Activated gamma-delta T cell treated with anti-CD3 and anti-CD28 coated beads, Interleukin-2, amount 50 U/mL, for 16 hours (primary cell): Measurements from ENCODE around the gene PRIM1.
A peak's percentile ranks its signal among the peaks of the same experiment; 100 is the strongest.
"Not testable (repeated sequence)": the region's sequence is repeated elsewhere in the genome, so short reads cannot be mapped to it uniquely, and the experiment has no call there.

ENCODE experiments used
- DNase-seq: peaks from one replicate; pipeline ENCODE4 v3.0.0-alpha.2; 2020; ENCODE audit warnings: low read depth

The PRIM1 gene

GRCh38 chr12:56760460-56760859 lies 8.3 kb upstream of the PRIM1 start:
- DNase-seq = no peak

GRCh38 chr12:56759263-56759908 lies 7.3 kb upstream of the PRIM1 start:
- DNase-seq = no peak

GRCh38 chr12:56758728-56759262 lies 6.7 kb upstream of the PRIM1 start:
- no peak for DNase-seq

- not testable (repeated sequence) for DNase-seq
Observed at GRCh38 chr12:56757971-56758370, 5.8 kb upstream of the PRIM1 start.

GRCh38 chr12:56753566-56753965 lies 1.4 kb upstream of the PRIM1 start:
- no peak for DNase-seq

- not testable (repeated sequence) for DNase-seq
Observed at GRCh38 chr12:56750596-56750995, 1.5 kb downstream of the PRIM1 start.

- no peak for DNase-seq
Observed at GRCh38 chr12:56749853-56750252, 2.3 kb downstream of the PRIM1 start.

- no peak for DNase-seq
Observed at GRCh38 chr12:56749359-56749758, 2.8 kb downstream of the PRIM1 start.

- DNase-seq = no peak
Observed at GRCh38 chr12:56728139-56728861, 23.8 kb downstream of the PRIM1 start.

GRCh38 chr12:56726196-56726675 lies 25.9 kb downstream of the PRIM1 start:
- DNase-seq = not testable (repeated sequence)

GRCh38 chr12:56725723-56726102 lies 26.4 kb downstream of the PRIM1 start:
- DNase-seq = no peak

GRCh38 chr12:56724972-56725722 lies 27.0 kb downstream of the PRIM1 start, which contains the start of gene NACA:
Gene NACA, minus strand, starts transcription at chr12:56725299. Its CDS starts 778 bp downstream, at chr12:56724521.
- peak; percentile 99 for DNase-seq

- DNase-seq = no peak
Observed at GRCh38 chr12:56724701-56724971, 27.5 kb downstream of the PRIM1 start.

GRCh38 chr12:56723889-56724700 lies 28.0 kb downstream of the PRIM1 start:
- DNase-seq = no peak

GRCh38 chr12:56723352-56723751 lies 28.8 kb downstream of the PRIM1 start:
- DNase-seq = no peak

GRCh38 chr12:56722832-56723231 lies 29.3 kb downstream of the PRIM1 start:
- DNase-seq = no peak

- DNase-seq = no peak
Observed at GRCh38 chr12:56721721-56722120, 30.4 kb downstream of the PRIM1 start.

GRCh38 chr12:56721216-56721615 lies 30.9 kb downstream of the PRIM1 start:
- no peak for DNase-seq

GRCh38 chr12:56720731-56721151 lies 31.4 kb downstream of the PRIM1 start:
- no peak for DNase-seq

- DNase-seq = no peak
Observed at GRCh38 chr12:56719056-56719455, 33.1 kb downstream of the PRIM1 start.

GRCh38 chr12:56718636-56719035 lies 33.5 kb downstream of the PRIM1 start:
- no peak for DNase-seq

- DNase-seq = no peak
Observed at GRCh38 chr12:56718149-56718548, 34.0 kb downstream of the PRIM1 start.
